ENCODE results near the gene AP3B1.
A peak's percentile ranks its signal among the peaks of the same experiment; 100 is the strongest.

The AP3B1 gene

DNA sequence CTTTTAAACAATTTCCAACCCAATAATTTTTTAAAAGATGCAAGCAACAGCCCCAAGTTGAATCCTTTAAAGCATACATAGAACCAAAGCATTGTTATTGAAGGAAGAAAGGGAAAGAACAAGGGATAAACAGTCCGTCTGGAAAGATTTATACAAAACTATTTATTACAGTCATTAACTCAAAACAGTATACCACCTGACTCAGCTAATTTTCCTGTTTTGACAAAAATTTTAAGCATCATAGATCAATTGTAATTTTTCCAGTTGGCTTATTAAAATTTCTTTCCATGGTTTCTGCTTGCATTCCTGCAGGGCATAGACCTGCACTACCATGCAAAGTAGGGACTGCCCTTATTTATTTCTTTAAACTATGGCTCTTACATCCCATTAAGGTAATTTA is 29.9 kb downstream of the AP3B1 start:
- DNase-seq = no peak
- in situ Hi-C loops (cut with MboI; ENCODE audit: low pct_unique_long_range_greater_than_20kb, low sequenced_read_pairs) = no loop called here

DNA sequence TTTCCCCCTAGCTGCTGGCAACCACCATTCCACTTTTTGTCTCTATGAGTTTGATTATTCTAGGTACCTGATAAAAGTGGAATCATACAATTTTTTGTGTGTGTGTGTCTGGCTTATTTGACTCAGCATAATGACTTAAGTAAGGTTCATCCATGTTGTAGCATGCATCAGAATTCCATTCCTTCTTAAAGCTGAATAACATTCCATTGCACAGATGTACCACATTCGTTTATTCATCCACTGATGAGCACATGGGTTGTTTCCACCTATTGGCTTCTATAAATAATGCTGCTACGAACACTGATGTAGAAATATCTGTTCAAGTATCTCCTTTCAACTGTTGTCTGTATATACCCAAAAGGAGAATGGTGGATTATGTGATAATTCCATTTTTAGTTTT is 33.7 kb downstream of the AP3B1 start:
- in situ Hi-C loops (cut with MboI; ENCODE audit: low pct_unique_long_range_greater_than_20kb, low sequenced_read_pairs) = no loop called here
- no peak for DNase-seq

- DNase-seq = no peak
- in situ Hi-C loops (cut with MboI; ENCODE audit: low pct_unique_long_range_greater_than_20kb, low sequenced_read_pairs) = no loop called here
Measured at GRCh38 chr5:78253201-78253600, 41.3 kb downstream of the AP3B1 start.

DNA sequence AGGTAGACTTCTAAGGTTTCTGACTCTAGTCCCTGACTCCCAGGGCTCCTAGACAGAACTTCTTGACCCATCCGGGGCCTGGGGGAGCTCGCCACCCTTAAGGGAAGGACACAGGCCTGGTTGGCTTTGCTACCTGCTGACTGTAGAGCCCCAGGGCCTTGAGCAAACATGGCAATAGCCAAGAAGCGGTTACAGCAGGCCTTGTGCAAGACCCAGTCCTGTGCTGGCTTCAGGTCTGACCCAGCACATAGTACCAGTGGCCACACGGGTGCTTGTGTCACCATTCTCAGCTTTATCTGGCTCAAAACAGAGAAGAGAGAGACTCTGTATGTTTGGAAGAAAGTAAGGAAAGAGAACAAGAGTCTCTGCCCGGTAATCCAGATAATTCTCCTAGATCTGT is 41.8 kb downstream of the AP3B1 start:
- no peak for DNase-seq
- in situ Hi-C loops (cut with MboI; ENCODE audit: low pct_unique_long_range_greater_than_20kb, low sequenced_read_pairs) = no loop called here

DNA sequence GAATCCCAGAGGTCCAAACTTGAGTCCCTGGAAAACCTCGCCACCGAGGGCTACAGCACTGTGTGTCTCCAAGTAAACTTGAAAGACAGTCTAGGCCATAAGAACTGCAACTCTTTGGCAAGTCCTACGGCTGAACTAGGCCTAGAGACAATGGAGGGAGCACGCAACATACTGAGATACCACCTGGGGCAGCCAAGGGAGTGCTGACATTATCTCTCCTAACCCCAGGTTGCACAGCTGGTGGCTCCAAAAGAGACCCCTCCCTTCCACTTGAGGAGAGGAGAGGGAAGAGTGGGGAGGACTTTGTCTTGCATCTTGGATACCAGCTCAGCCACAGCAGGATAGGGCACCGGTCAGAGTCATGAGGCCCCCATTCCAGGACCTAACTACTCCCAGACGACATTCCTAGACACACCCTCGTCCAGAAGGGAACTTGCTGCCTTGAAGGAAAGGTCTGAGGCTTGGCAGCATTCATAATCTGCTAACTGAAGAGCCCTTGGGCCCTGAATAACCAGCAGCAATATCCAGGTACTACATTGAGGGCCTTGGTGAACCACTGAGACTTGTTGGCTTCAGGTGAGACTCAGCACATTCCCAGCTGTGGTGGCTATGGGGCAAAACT is 42.7 kb downstream of the AP3B1 start:
- in situ Hi-C loops (cut with MboI; ENCODE audit: low pct_unique_long_range_greater_than_20kb, low sequenced_read_pairs) = no loop called here
- DNase-seq = no peak

DNA sequence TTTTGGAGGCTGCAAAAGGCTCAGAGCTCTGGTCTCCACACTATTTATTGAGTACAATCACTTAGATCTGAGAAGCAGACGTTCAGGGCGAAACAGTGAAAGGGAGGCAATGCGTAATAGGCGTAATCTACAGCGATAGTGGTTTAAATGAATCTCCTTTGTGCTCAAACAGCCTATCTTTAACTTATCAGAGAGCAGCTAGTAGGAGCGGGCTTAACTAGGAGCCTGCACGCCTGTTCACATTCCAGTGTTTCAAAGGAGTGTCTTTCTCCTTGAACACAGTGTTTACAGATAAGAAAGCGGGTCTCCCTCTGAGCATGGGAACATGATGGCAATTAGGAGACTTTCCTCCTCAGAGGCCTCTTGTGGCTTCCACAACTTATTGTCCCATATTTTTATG is 49.4 kb downstream of the AP3B1 start:
- DNase-seq = no peak
- in situ Hi-C loops (cut with MboI; ENCODE audit: low pct_unique_long_range_greater_than_20kb, low sequenced_read_pairs) = no loop called here

DNA sequence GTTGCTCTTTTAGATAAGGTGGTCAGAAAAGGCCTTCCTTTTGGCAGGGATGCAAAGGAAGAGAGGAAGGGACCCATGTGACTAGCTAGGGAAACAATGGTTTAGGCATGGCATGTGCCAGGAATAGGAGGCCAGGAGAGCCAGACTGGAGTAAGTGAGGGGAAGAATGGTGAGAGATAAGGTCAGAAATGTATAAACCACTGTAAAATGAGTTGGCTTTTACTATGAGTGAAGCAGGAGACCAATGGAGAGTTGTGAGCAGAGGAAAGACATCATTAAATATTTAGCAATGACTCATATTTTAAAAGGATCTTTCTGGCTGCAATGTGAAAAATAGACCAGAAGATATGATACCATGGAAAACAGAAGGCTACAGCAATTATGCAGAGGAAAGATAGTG is 50.9 kb downstream of the AP3B1 start:
- DNase-seq = no peak
- in situ Hi-C loops (cut with MboI; ENCODE audit: low pct_unique_long_range_greater_than_20kb, low sequenced_read_pairs) = no loop called here

DNA sequence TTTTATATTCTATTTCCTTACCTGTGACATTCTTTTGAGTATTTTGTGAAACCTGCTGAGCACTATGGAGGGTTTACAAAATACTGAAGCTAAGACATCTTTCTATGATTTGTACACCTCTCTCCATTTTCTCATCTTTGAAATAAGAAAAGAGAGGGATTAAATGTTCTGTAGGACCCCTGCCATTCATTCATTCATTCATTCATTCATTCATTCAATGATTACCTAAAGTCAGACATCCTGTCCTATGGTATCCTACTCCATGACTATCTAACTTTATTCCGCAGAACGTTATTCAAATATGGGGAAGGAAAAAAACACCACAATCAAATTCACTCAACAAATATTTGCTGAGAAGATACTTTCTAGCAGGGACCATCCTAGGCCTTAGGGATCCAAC is 51.4 kb downstream of the AP3B1 start:
- in situ Hi-C loops (cut with MboI; ENCODE audit: low pct_unique_long_range_greater_than_20kb, low sequenced_read_pairs) = no loop called here
- DNase-seq = no peak

GRCh38 chr5:78242001-78242400 is 52.5 kb downstream of the AP3B1 start:
- in situ Hi-C loops (cut with MboI; ENCODE audit: low pct_unique_long_range_greater_than_20kb, low sequenced_read_pairs) = no loop called here
- no peak for DNase-seq

- in situ Hi-C loops (cut with MboI; ENCODE audit: low pct_unique_long_range_greater_than_20kb, low sequenced_read_pairs) = no loop called here
- no peak for DNase-seq
Measured at GRCh38 chr5:78237911-78238310, 56.6 kb downstream of the AP3B1 start.

GRCh38 chr5:78236046-78236445 is 58.5 kb downstream of the AP3B1 start:
- DNase-seq = no peak
- in situ Hi-C loops (cut with MboI; ENCODE audit: low pct_unique_long_range_greater_than_20kb, low sequenced_read_pairs) = no loop called here

GRCh38 chr5:78235289-78235688 is 59.2 kb downstream of the AP3B1 start:
- in situ Hi-C loops (cut with MboI; ENCODE audit: low pct_unique_long_range_greater_than_20kb, low sequenced_read_pairs) = no loop called here

GRCh38 chr5:78234804-78235203 is 59.7 kb downstream of the AP3B1 start:
- in situ Hi-C loops (cut with MboI; ENCODE audit: low pct_unique_long_range_greater_than_20kb, low sequenced_read_pairs) = no loop called here

More at GRCh38 chr5:78235289-78235688, 59.2 kb downstream of the AP3B1 start:
- DNase-seq = no peak

GRCh38 chr5:78232163-78232562 is 62.3 kb downstream of the AP3B1 start:
- in situ Hi-C loops (cut with MboI; ENCODE audit: low pct_unique_long_range_greater_than_20kb, low sequenced_read_pairs) = no loop called here
- DNase-seq = no peak

More at GRCh38 chr5:78234804-78235203, 59.7 kb downstream of the AP3B1 start:
- DNase-seq = no peak

GRCh38 chr5:78224358-78224757 is 70.1 kb downstream of the AP3B1 start:
- in situ Hi-C loops (cut with MboI; ENCODE audit: low pct_unique_long_range_greater_than_20kb, low sequenced_read_pairs) = no loop called here
- no peak for DNase-seq

DNA sequence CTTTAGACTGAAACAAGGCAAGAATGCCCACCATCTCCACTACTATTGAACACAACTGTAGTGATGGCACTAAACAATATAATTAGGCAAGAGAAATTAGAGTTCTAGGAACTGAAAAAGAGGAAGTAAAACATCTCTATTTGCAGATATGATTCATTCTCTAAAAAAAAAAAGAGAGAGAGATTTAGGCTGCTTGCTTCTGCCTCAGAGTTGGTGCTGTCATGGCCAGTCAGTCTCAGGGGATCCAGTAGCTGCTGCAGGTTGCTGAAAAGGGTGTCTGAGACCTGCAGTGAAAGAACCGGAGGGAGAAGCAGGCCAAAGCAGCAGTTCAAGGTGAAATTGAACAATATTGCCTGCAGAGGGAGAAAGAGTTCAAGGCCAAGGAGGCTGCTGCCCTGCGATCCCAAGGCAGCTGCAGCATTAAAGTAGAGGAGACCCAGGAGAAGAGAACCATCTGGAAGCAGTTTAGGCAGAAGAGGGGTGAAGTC is 72.5 kb downstream of the AP3B1 start:
- in situ Hi-C loops (cut with MboI; ENCODE audit: low pct_unique_long_range_greater_than_20kb, low sequenced_read_pairs) = no loop called here
- DNase-seq = peak; percentile 90

GRCh38 chr5:78221467-78221866 is 73.0 kb downstream of the AP3B1 start:
- DNase-seq = no peak
- in situ Hi-C loops (cut with MboI; ENCODE audit: low pct_unique_long_range_greater_than_20kb, low sequenced_read_pairs) = no loop called here

DNA sequence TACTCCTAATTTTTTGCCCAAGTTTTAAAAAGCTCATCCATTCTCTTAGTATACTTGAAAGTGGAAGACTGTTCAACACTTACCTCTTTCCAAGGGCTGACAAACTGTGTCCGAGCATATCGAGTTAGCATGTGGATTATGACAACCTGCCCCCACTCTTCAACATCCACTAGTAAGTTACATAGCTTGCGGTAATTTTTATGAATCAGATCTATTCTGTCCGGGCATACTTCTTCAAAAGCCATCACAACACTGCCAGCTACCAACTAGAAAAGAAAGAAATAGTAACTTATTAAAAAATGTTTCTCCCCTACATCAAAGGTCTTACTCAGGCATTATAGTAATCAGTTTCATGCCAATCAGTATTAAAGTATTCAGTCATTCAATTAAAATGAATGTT is 78.5 kb downstream of the AP3B1 start:
- DNase-seq = no peak
- in situ Hi-C loops (cut with MboI; ENCODE audit: low pct_unique_long_range_greater_than_20kb, low sequenced_read_pairs) = no loop called here

DNA sequence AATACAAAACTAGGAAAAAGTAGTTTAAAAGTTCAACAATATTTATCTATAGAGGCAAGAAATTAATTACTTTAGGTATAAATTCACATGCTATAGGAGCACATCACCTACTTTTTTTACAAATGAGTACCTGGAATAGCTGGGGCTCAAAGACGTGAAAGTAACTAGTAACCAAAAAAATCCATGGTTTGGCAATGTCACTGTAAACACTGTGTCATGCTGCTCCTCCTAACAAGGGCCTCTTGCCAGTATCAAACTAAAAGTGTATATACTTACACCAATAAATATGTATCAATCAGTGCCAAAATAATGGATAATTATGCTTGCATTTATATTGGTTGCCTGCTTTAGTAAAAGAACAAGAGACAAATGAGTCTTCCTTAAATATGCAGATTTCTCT is 78.9 kb downstream of the AP3B1 start:
- DNase-seq = no peak
- in situ Hi-C loops (cut with MboI; ENCODE audit: low pct_unique_long_range_greater_than_20kb, low sequenced_read_pairs) = no loop called here

- DNase-seq = no peak
- in situ Hi-C loops (cut with MboI; ENCODE audit: low pct_unique_long_range_greater_than_20kb, low sequenced_read_pairs) = no loop called here
Measured at GRCh38 chr5:78213799-78214198, 80.7 kb downstream of the AP3B1 start.

GRCh38 chr5:78211052-78211451 is 83.4 kb downstream of the AP3B1 start:
- DNase-seq = no peak
- in situ Hi-C loops (cut with MboI; ENCODE audit: low pct_unique_long_range_greater_than_20kb, low sequenced_read_pairs) = no loop called here
